ENCODE data around the gene FAM186B.
"Not testable (repeated sequence)": the region's sequence is repeated elsewhere in the genome, so short reads cannot be mapped to it uniquely, and the experiment has no call there.

Gene FAM186B

DNA sequence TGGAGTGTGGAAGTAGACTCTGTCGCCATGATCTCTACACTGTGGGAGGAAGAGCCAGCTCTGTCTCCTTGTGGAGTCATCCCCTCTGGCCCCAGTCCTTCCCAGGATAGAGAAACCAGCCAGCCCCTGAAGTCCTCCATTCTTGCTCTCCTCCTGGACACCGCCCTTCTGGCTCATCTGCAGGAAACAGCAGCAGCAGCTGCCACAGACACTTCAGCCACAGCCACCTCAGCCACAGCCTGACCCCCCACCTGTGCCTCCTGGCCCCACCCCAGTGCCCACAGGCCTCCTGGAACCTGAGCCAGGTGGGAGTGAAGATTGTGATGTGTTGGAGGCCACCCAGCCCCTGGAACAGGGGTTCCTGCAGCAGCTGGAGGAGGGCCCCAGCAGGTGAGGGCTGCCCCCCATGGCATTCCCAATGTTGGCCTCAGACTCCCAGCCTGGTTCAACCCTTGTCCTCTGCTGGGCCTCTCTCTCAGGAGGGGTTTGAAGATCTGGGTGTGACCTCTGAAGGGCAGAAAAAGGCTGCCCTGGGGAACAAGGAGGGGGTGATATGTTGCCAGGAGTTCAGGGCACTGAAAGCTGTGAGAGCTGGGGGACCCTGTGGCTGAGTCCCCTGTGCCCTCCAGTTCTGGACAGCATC lies 28.4 kb upstream of the FAM186B start:
- no peak for DNase-seq (ENCODE audit: low spot score)

DNA sequence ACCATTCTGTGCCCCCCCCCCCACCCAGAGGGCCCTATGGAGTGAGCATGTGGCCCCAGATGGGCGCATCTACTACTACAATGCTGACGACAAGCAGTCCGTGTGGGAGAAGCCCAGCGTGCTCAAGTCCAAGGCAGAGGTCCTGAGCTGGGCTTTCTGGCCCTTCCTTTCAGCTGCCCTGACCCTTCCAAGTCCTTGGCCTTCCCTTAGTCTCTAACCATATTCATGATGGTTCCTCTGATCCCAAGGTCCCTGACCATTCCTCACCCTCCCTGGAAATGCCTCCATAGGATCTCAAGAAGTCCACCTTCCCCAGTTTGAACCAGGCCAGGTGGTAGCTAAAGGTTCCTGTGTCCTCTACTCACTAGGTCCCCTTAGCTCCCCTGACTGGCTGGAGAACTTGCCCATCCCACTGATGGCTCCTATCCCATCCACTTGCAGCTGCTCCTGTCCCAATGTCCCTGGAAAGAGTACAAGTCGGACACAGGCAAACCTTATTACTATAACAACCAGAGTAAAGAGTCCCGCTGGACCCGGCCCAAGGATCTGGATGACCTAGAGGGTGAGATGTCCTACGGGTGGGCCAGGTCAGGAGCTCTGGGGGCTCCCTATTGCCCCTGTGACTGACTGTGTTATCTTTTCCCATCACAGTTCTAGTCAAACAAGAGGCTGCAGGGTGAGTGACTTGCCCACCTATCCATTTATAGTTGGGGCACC lies 27.7 kb upstream of the FAM186B start:
- no peak for DNase-seq (ENCODE audit: low spot score)

DNA sequence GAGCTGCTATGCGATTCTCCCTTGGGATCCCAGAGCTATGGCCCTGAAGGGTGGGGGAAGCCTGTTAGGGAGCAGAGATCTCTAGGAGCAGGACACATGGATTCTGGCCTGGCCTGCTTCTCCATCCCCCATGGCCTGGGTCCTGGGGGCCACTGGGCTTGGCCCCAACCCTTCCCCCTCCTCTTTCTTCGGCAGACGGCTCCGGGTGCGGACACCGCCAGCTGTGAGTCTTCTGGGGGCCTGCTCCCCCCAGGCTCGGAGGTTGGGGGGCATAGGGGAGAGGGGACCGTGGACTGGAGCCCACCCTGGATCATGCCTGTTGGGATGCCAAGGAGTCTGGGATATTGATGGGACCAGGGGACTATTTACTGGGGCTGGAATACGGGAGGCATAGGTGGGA lies 27.0 kb upstream of the FAM186B start:
- DNase-seq (ENCODE audit: low spot score), result no peak

DNA sequence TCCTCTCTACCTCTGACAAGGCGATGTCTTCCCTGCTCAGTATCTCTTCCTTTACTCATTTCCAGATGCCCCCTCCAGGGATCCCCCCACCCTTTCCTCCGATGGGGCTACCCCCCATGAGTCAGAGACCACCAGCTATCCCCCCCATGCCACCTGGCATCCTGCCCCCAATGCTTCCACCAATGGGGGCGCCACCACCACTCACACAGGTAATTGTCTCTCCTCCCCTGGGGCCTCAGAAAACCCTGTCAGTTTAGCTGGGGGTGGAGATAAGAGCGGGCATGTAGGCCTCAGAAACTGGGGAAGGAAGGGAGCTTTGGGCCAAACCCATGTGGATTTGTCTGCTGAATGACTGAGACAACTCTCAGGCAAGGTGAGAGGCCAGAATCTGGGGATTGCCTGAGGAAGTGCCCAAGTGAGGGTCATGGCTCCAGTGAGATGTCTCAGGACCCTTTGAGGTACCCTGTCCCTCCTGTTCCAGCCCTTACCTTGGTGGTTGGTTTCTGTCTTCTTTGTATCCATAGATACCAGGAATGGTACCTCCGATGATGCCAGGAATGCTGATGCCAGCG lies 26.0 kb upstream of the FAM186B start:
- no peak for DNase-seq (ENCODE audit: low spot score)

DNA sequence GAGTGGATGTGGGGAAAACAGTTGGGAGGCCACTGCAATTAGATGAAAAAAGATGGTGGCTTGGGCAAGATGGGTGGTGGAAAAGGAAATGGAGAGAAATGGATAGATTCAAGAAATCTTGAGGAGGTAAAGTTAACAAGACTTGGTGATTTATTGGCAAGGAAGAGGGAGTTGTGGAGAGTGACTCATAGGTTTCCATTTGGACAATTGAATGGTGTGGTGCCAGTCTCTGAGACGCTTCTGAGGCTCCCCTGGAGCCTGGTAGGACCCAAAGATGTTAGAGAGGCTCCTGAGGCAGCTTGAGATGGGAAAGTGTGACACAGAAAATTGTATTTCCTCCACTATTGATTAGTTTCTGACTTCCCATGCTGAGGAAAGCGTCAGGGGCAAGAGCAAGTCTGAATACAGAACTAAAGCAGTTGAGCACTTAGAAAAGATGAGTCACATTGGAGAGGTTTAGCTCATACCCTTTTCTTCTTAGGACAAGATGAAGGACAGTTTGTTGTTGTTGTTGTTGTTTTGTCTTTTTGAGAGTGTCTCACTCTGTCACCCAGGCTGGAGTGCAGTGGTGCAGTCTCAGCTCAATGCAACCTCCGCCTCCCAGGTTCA lies 22.4 kb upstream of the FAM186B start:
- no peak for DNase-seq (ENCODE audit: low spot score)

DNA sequence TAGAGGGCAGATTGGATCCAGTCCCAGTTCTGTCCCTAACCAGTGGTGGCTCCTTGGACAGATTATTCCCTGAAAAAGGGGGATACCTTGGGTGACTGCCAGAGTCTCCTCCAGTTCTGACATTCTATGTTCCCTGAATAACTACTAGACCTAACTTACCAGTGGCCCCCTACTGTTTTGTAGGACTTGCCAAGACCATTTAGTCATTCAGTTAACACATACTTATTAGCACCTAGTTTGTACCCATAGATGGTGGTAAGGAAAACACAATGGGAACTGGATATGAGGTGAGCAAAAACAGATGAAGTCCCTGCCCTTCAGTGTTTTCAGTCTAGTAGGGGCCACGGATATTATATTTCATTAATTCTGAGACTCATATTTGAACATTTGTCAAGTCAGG lies 21.4 kb upstream of the FAM186B start:
- DNase-seq (ENCODE audit: low spot score), result no peak

DNA sequence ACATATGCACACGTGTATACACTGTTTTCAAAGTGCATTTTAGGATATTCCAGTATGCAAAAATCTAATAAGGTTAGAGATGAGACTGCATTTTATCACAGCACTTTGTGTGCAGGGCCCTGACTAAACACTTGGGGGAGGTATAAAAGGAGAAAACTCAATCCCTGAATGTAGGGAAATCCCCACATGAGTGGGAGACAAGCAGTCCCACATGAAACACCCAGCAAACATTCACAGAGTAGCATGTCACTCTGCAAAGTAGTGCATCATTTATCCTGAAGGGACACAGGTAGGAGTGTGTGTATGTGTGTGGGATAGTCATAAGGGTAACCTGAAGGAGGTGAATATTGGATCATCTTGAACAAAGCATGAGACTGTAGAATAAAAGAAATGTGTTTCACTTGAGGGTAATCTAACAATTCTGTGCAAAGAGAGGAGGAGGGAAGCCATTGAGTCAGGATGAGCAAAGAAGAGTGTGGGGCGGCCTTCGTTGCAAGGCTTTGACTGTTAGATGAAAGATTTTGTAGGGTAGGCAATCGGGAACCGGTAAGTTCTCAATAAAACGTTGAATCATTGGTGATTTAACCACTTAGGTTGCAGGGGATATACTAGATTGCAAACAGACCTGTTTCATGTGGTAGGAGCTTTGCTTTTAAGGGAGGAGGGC lies 20.9 kb upstream of the FAM186B start:
- DNase-seq (ENCODE audit: low spot score), result peak; percentile 34

DNA sequence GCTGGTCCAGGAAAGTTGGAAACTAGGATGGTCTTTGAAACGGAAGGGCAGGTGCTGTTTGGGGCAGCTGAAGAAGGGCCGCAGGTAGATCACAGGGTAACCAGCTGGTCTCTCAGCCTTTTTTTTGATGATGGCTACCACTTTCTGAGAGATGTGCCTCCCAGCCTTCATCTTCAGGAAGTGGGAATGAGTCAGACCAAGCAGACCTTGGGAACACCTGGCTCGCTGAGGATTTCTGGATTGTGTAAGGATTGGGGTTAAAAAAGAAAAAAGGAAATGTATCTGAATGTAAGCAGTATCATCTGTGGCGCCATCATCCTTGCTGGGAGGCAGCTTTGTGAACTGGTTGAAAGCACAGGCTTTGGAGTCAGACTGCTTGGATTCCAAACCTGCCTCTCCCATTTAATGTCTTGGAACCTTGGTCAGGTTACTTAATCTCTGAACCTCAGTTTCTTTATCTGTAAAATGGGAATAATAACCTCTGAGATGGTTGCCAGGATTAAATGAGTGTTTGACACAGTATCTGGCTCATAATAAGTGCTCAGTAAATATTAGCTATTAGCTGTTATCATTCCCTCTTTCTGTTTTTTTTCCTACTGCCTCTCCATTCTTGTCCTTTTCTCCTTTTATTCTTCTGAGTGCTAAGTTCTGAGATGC lies 19.6 kb upstream of the FAM186B start:
- DNase-seq (ENCODE audit: low spot score), result no peak

DNA sequence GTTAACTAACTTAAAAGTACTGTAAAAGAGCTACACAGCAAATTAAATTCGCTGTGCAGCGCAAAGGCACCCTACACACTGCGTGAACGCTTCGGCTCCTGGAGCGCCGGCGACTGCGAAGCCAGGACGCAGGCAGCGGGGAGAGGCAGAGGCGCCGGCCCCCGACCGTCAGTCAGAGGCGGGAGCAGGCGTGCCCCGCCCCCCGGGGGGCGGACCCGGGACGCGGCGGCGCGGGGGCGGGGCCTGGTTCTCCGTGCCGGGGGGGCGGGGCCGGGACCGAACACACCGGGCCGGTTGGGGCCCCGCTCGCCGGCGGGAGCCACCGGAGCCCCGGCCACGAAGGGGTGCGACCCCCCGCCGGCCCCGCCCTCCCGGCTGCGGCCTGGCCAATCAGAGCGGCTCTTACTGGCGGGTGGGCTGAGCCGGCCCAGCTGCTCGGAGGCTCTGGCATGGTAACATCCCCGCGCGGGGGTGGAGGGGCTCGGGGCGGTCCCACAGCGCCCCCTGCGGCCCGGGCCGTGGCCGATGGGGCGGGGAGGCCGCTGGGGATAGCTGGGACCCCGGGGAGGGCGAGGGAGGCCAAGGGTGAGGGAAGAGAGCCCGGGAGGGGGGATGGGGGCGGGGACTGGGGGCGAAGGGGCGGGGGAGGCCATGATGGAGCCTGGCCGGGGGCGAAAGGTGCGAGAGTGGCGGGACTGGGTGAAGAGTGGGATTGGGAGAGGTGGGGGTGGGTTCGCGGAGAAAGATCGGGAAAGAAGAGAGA lies 17.9 kb upstream of the FAM186B start, which contains the start of gene PRPF40B:
PRPF40B (plus strand) TSS at position 420 of the 763 bp plus-strand sequence; CDS start at position 450, 30 bp downstream.
- DNase-seq (ENCODE audit: low spot score), result peak; percentile 81

DNA sequence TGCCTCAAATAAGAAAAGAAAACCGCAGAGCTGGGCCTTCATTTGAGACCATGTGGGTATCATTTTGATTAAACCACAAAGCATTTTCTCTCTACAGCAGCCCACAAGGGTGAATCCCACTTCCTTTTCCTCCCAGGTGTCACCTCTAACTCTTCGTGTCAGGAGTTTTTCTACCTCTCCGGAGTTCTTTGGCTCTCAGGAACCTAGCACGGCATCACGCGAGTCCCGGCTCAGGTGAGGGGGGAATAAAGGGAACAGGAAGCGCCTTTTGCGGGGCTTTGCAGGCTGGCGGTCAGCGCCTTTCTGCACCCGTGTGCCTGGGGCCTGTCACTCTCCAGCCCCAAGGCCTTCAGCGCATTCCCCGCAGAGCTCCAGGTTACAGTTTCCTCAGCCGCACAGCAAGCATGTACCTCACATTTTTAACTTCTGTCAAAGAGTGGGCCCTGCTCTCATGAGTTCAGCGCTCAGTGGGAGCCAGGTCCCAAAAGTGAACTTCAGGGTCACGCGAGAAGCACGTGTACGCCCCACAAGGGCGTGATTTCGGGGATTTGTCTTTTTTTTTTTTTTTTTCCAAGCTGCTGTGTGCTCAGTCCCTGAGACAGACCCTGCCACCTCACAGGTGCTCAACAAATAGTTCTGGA lies 17.2 kb upstream of the FAM186B start:
- peak; percentile 63 for DNase-seq (ENCODE audit: low spot score)

DNA sequence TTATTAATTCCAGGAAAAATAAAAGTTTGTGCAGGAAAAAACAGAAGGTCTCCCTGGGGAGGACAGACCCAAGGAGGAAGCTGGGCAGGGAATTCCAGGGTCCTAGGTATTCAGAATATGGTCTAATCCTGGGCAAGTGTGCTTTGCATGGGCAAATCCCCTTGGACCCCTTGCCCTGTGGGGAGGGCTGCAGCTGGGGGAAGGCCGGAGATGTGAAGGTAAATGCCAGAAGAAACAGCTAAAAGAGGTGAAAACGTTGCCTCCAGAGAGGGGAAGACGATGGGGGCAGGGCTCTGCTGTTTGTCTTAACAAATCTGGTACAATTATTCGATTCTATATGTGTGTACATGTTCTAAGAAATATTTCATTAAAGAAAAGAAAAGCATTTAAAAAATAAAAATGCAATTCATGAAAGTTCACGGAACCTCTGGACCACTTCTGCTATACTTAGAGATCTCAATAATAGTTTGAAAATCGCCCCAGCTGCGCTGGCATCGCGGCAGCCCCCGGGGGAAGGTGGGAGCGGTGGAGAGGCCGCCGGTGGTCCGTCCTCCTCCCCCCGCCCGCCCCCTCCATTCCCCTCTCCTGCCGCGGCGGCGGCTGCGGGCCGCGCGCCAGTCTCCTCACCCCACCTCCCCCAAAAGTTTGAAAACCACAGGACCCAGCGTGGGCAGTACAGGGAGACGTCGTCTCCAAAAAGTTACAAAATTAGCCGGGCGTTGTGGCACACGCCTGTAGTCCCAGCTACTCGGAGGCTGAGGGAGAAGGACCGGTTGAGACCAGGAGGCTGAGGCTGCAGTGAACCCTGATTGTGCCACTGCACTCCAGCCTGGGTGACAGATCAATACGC lies 16.4 kb upstream of the FAM186B start:
- DNase-seq (ENCODE audit: low spot score), result no peak

DNA sequence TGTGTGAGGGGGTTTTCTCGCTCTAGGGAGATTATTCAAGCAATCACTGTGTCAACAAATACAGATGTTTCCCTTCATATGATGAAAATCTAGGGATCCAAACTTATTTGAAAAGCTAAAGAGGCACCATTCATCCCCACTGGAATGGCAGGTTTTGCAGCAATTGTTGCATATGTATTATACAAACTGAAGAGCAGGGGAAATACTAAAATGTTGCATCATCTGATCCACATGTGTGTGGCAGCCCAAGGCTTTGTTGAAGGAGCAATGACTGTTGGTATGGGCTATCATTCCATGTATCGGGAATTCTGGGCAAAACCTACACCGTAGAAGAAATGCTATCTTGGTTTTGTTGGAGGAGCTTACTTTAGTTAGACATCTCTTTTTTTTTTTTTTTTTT lies 13.8 kb upstream of the FAM186B start:
- DNase-seq (ENCODE audit: low spot score), result no peak

DNA sequence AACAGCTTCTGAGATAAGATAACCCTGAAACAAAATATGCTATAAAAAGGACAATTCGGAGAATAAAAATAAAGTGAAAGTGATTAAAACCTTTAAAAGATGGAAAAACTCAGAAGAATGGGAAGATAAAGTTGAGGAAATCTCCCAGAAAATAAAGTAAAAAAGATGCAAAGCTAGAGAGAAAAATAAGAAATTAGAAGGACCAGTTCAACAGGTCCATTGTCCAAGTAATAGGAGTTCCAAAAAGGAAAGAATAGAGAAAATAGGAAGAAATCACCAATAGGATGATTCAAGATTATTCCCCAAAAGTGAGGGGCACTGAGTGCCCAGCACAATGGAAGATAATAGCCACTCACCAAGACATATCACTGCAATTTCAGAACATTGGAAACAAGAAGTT lies 13.1 kb upstream of the FAM186B start:
- no peak for DNase-seq (ENCODE audit: low spot score)

DNA sequence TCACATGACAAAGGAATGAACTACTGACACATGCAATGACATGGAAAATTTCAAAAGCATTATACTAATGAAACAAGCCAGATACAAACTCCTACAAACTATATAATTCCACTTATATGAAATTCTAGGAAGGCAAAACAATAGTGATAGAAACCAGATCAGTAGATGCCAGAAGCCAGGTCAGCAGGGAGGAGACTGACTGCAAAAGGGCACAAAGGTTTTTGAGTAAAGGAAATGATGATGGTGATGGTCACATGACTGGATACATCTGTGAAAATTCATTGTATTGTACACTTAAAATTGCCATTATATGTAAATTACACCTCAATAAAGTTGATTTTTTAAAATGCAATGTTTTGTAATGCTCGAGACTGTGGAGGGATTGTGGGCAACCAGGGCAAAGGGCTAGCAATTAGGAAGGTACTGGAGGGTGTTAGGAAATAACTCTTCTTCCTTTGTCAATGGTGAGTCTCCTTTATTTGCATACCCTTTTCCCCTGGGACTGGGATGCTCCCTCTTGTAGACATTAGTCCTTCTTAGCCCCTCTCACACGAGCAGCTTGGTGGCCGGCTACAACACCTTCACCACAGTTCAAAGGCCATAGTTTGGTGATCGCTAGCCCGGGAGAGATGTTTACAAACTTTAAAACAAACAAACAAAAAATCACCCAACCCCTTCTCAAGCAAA lies 11.2 kb upstream of the FAM186B start:
- DNase-seq (ENCODE audit: low spot score), result no peak

DNA sequence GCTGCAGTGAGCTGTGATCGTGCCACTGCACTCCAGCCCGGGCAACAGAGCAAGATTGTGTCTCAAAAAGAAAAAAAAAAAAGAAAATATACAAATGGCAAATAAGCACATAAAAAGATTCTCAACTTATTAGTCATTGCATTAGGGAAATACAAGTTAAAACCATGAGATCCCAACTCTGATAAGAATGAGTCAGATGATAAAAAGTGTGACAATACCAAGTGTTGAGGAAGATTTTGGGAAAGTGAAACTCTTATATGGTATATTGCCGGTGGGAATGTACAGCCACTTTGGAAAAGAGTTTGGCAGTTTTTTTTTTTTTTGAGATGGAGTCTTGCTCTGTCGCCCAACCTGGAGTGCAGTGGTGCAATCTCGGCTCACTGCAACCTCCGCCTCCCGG lies 10.3 kb upstream of the FAM186B start:
- no peak for DNase-seq (ENCODE audit: low spot score)

DNA sequence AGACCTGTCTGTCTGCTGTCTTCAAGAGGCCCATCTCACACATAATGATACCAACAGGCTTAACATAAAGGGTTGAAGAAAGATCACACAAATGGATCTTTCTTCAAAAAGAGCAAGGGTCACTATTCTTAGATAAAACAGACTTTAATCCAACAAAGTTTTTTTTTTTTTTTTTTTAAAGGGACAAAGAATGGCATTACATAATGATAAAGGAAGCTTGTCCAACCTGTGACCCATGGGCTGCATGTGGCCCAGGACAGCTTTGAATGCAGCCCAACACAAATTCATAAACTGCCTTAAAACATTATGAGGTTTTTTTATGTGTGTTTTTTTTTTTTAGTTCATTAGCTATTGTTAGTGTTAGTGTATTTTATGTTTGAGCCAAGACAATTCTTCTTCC lies 6.8 kb upstream of the FAM186B start:
- DNase-seq (ENCODE audit: low spot score), result no peak

DNA sequence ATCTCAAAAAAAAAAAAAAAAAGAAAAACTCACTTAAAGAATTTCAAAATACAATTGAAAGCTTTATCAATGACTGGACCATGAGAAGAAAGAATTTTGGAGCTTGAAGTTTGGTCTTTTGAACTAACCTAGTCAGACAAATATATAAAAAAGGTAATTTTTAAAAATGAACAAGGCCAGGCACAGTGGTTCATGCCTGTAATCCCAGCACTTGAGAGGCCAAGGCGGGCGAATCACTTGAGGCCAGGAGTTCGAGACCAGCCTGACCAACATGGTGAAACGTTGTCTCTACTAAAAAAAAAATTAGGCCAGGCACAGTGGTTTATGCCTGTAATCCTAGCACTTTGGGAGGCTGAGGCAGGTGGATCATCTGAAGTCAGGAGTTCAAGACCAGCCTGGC lies 5.3 kb upstream of the FAM186B start:
- not testable (repeated sequence) for DNase-seq (ENCODE audit: low spot score)

DNA sequence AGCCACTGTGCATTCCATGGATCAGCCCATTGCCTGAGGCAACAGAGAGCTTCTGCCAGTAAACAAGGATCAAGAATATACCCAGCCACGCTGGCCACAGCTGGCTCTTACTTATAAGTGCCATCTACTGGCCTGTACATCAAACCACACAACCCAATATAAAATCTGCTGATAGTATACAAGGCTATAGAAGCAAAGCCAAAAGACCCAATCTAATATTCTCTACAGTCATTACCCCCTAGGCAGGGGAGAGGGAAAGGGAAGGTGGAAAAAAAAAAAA lies 4.4 kb upstream of the FAM186B start:
- no peak for DNase-seq (ENCODE audit: low spot score)

All from CD4-positive, alpha-beta T cell treated with Interleukin-2 at 100 ng/mL for 4 hours (primary cell).